22Rv1 (cell line): ENCODE results near the gene KCNAB3.

ENCODE experiments used
- CTCF ChIP-seq: fragments of 450-650 bp; IDR thresholded peaks from 2 replicates; pipeline ENCODE4 v1.5.1; 2017; ENCODE audit warnings: mild to moderate bottlenecking
- ZFX ChIP-seq: fragments of 450-650 bp; IDR thresholded peaks from 2 replicates; pipeline ENCODE4 v1.6.1; 2017; ENCODE audit warnings: antibody characterized with exemption, borderline replicate concordance

- TF ChIP-seq CTCF (no peak), ZFX (no peak)
Observed at GRCh38 chr17:7935859-7936258, 6.2 kb upstream of the KCNAB3 start.
